Esophagus muscularis mucosa (tissue), 4 donors: ENCODE measurements around the gene ZNF532. TPM values are rescaled to one million over a fixed set of nuclear protein-coding genes. Genes with fewer than 3 reads are reported as not detected.

Experiments used
- DNase-seq: peaks from one replicate; pipeline ENCODE4 v3.0.0-alpha.2; 2017; ENCODE audit errors: extremely low spot score
- H3K27ac ChIP-seq, 4 donors: fragments of 200-600 bp; sonication (generic); replicated peaks in 1 of 4; 1 replicate in 3 of 4; 2 replicates in 1 of 4; pipeline ENCODE4 v1.5.1; 2016 to 2019; ENCODE audit warnings: mild to moderate bottlenecking in 1 of 4
- H3K27me3 ChIP-seq, 4 donors: fragments of 200-600 bp; sonication (generic); one replicate each; pipeline versions ENCODE4 v1.5.1 to v1.6.0; 2016 to 2019
- H3K36me3 ChIP-seq, 4 donors: fragments of 200-600 bp; sonication (generic); one replicate each; pipeline ENCODE4 v1.5.1; 2016 to 2019
- H3K4me1 ChIP-seq, 4 donors: fragments of 200-600 bp; sonication (generic); one replicate each; pipeline ENCODE4 v1.5.1; 2016 to 2019
- H3K4me3 ChIP-seq, 4 donors: fragments of 200-600 bp; sonication (generic); 1 replicate in 2 of 4; 2 replicates in 2 of 4; pipeline ENCODE4 v1.5.1; 2016 to 2019; ENCODE audit warnings: mild to moderate bottlenecking in 4 of 4, moderate library complexity in 1 of 4
- H3K9me3 ChIP-seq, 4 donors: fragments of 200-600 bp; sonication (generic); 1 replicate in 3 of 4; 2 replicates in 1 of 4; pipeline ENCODE4 v1.5.1; 2016 to 2019
- EP300 ChIP-seq: sonication (generic); formaldehyde crosslinking; IDR thresholded peaks from one replicate; pipeline ENCODE4 v1.6.1; 2017; ENCODE audit warnings: antibody characterized with exemption
- POLR2A ChIP-seq: fragments of 450-650 bp; IDR thresholded peaks from one replicate; pipeline ENCODE4 v1.6.1; 2017; ENCODE audit warnings: antibody characterized with exemption, moderate library complexity, mild to moderate bottlenecking, low read depth
- POLR2AphosphoS5 ChIP-seq, 2 donors: sonication (generic); formaldehyde crosslinking; IDR thresholded peaks; one replicate each; pipeline ENCODE4 v1.6.1; 2017; ENCODE audit warnings: antibody characterized with exemption in 2 of 2
- WGBS: methylation state at CpG from one replicate; pipeline ENCODE4 v1.1.5; 2018; 5-methylcytosine and 5-hydroxymethylcytosine counted together
- intact Hi-C: fragments of 100-400 bp; cut with DNase I; formaldehyde crosslinking; loops from one replicate; pipeline ENCODE4 v1.15.1; 2023
- total RNA-seq, 4 donors: library from RNA; depleted of rRNA; stranded (reverse); fragments of >200 nt; gene quantifications; one replicate each; pipeline versions ENCODE4 v1.1.0 to v1.2.1, GENCODE V29; 2016
- TF ChIP-seq, protein P1 (sequence below), 3 experiments: fragments of 200-600 bp in 2 of 3; fragments of 450-650 bp in 1 of 3; sonication (generic) in 2 of 3; IDR thresholded peaks; one replicate each; pipeline ENCODE4 v1.5.1; 2017 to 2019; ENCODE audit warnings: antibody characterized with exemption in 3 of 3, mild to moderate bottlenecking in 2 of 3, moderate library complexity in 1 of 3

The ZNF532 gene
- total RNA-seq, 4 donors from 2014 or later: 62.3 to 121 (median 64.7) TPM

DNA sequence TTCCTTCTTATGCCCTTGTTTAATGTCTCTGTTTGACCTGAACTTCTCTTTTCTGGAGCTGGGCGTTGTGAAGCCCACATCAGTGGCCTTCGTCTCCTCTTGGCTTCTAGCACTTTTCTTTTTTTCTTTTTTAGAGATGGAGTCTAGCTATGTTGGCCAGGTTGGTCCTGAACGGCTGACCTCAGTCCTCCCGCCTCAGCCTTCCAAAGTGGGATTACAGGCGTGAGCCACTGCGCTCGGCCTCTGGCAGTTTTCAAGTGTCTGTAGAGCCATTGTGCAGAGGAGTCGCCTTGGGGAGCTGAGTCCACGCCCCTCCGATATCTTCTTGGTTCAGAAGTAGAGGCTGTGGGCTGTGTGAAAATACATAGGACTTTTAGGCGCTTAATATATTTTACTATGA is 36.5 kb downstream of the ZNF532 start:
- intact Hi-C loops: no loop called here
- H3K4me1 ChIP-seq: peaks cover 0 to 22% (median 18%) of the 10 kb centered on the region in 4 donors
- no peak overlapping the region for H3K27ac ChIP-seq
- peaks cover 4 to 51% (median 21%) of the 10 kb centered on the region in 4 donors for H3K36me3 ChIP-seq
- no peaks in the 10 kb centered on the region for H3K9me3 ChIP-seq
- H3K4me3 ChIP-seq: no peak overlapping the region
- 97% methylated on average over 11 of the region's 11 CpGs for WGBS
- no peaks in the 10 kb centered on the region for H3K27me3 ChIP-seq
- no peak for DNase-seq
- no peak for TF ChIP-seq POLR2AphosphoS5 (IDR thresholded peaks at IDR 0.05)
- no peak for TF ChIP-seq EP300
- TF ChIP-seq, protein P1, sequence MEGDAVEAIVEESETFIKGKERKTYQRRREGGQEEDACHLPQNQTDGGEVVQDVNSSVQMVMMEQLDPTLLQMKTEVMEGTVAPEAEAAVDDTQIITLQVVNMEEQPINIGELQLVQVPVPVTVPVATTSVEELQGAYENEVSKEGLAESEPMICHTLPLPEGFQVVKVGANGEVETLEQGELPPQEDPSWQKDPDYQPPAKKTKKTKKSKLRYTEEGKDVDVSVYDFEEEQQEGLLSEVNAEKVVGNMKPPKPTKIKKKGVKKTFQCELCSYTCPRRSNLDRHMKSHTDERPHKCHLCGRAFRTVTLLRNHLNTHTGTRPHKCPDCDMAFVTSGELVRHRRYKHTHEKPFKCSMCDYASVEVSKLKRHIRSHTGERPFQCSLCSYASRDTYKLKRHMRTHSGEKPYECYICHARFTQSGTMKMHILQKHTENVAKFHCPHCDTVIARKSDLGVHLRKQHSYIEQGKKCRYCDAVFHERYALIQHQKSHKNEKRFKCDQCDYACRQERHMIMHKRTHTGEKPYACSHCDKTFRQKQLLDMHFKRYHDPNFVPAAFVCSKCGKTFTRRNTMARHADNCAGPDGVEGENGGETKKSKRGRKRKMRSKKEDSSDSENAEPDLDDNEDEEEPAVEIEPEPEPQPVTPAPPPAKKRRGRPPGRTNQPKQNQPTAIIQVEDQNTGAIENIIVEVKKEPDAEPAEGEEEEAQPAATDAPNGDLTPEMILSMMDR (IDR thresholded peaks at IDR 0.05): no peak
- TF ChIP-seq POLR2A: no peak

DNA sequence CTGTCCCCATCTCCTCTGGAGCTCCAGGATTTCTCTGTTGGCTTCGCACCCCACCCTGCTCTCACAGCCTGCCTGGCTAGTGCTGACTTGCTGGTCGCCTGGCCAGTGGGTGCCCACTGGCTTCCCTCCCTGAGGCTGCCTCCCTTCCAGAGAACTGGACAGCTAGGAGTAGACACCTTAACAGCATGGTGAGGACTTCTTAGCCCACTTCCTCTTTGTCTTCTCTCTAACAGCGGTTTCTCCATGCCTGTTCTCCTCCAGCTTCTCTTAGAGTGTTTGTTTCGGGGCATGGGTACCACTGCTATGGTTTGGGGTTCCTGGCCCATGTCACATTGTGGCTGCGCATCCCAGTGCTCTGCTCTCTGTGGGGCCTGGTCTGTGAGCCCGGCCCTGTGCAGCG is 37.1 kb downstream of the ZNF532 start:
- H3K36me3 ChIP-seq: peaks cover 4 to 53% (median 21%) of the 10 kb centered on the region in 4 donors
- no peak for DNase-seq
- intact Hi-C loops: no loop called here
- H3K27ac ChIP-seq: no peak overlapping the region
- H3K27me3 ChIP-seq: no peaks in the 10 kb centered on the region
- H3K9me3 ChIP-seq: no peaks in the 10 kb centered on the region
- H3K4me1 ChIP-seq: peaks cover 0 to 22% (median 12%) of the 10 kb centered on the region in 4 donors
- H3K4me3 ChIP-seq: no peak overlapping the region
- WGBS: 93% methylated on average over 7 of the region's 7 CpGs
- TF ChIP-seq EP300 (no peak), POLR2AphosphoS5 (IDR thresholded peaks at IDR 0.05) (no peak), POLR2A (no peak)
- TF ChIP-seq, protein P1 (IDR thresholded peaks at IDR 0.05): no peak

DNA sequence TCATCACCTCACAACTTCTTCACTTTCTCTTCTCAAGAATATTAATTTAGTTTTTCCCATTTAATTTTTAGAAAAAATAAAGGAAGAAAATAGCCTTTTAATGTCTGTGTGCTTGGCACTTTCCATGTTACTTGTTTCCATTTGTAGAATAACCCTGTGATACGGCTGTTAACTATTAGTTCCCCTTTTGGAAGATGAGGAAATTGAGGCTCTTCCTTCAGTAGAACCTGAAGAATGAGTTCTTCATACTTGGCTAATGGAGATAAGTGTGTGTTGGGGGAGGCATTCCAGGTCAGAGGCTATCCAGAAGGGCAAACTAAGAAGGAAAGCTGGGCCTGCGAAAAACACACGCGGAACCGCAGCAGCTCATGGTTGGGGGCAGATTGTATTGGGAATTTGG is 38.3 kb downstream of the ZNF532 start:
- Histone ChIP-seq H3K27me3 (no peaks in the 10 kb centered on the region), H3K36me3 (peaks cover 4 to 53% (median 21%) of the 10 kb centered on the region in 4 donors), H3K4me1 (peaks cover 0 to 30% (median 12%) of the 10 kb centered on the region in 4 donors), H3K4me3 (no peak overlapping the region), H3K9me3 (no peaks in the 10 kb centered on the region), H3K27ac (no peak overlapping the region)
- 92% methylated on average over 5 of the region's 5 CpGs for WGBS
- intact Hi-C loops: no loop called here
- no peak for DNase-seq
- no peak for TF ChIP-seq POLR2A
- no peak for TF ChIP-seq EP300
- TF ChIP-seq, protein P1 (IDR thresholded peaks at IDR 0.05): no peak
- TF ChIP-seq POLR2AphosphoS5 (IDR thresholded peaks at IDR 0.05): no peak

DNA sequence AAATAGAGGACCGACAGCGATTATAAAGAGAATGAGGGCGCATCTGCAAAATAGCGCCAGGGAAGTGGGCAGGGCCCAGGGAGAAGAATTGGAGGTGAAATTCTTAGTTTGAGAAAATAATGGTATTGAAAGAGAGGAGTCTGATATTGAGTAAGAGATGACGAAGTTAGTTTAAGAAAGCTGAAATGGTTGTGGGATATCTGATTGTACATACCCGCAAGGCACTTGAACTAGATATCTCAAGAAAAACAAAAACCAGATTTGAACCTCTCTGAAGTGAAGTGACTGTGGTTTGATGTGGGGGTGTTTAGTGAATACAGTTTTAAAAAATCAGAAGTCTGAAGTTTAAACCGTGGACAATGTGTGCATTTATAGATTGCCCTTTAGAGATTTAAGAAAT is 38.9 kb downstream of the ZNF532 start:
- TF ChIP-seq EP300 (no peak), POLR2A (no peak), POLR2AphosphoS5 (IDR thresholded peaks at IDR 0.05) (no peak)
- TF ChIP-seq, protein P1 (IDR thresholded peaks at IDR 0.05): no peak
- WGBS: 95% methylated on average over 7 of the region's 7 CpGs

DNA sequence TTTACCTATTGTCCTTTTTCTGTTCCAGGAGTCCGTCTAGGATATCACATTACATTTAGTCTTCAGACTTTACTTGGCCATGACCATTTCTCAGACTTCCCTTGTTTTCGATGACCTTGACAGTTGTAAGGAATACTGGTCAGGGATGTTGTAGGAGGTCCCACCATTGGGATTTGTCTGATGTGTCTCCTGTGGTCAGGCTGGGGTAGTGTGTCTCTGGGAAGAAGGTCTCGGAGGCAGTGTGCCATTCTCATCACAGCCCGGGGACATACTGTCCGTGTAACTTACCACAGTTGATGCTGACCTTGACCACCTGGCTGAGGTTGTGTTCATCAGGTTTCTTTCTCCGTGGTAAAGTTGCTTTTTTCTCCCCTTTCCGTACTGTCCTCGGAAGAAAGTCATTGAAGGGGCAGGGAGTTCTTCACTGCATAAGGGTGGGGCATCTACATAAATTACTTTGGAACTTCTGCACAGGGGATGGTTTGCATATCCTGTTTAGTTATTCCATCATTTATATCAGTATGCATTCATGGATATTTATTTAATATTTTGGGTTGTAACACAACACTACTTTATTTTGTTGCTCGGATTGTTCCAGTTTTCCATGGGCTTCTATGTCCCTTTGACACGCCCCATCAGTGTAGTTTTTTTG is 41.2 kb downstream of the ZNF532 start:
- no peak for DNase-seq
- Histone ChIP-seq H3K4me3 (no peak overlapping the region), H3K9me3 (no peaks in the 10 kb centered on the region), H3K36me3 (peaks cover 0 to 35% (median 15%) of the 10 kb centered on the region in 4 donors), H3K4me1 (peaks cover 3 to 15% (median 5%) of the 10 kb centered on the region in 4 donors), H3K27ac (no peak overlapping the region), H3K27me3 (no peaks in the 10 kb centered on the region)
- TF ChIP-seq EP300 (no peak), POLR2AphosphoS5 (IDR thresholded peaks at IDR 0.05) (no peak), POLR2A (no peak)
- TF ChIP-seq, protein P1 (IDR thresholded peaks at IDR 0.05): no peak
- 96% methylated on average over 10 of the region's 10 CpGs for WGBS
- intact Hi-C loops: no loop called here

More for the DNA sequence above, 38.9 kb downstream of the ZNF532 start:
- no peak overlapping the region for H3K27ac ChIP-seq
- H3K4me3 ChIP-seq: no peak overlapping the region
- DNase-seq: no peak
- peaks cover 4 to 49% (median 17%) of the 10 kb centered on the region in 4 donors for H3K36me3 ChIP-seq
- H3K27me3 ChIP-seq: no peaks in the 10 kb centered on the region
- intact Hi-C loops: no loop called here
- H3K4me1 ChIP-seq: peaks cover 0 to 30% (median 12%) of the 10 kb centered on the region in 4 donors
- no peaks in the 10 kb centered on the region for H3K9me3 ChIP-seq
